ENCODE data around the gene KRTAP13-4. TPM values are rescaled to one million over a fixed set of nuclear protein-coding genes. Genes with fewer than 3 reads are reported as not detected.

The KRTAP13-4 gene
- total RNA-seq, result not detected
- not detected for polyA plus RNA-seq
- long read RNA-seq, donor 1, result 0 reads
- long read RNA-seq, donor 2, result 0 reads

- H3K27ac ChIP-seq (ENCODE audit: low read depth in 1 of 2, low read length in 2 of 2), result no peak within 1 kb of the TSS
- no peaks in the 10 kb centered on the region for H3K9me3 ChIP-seq (ENCODE audit: control insufficient read depth, low read length)
- intact Hi-C loops (cut with DNase I), result no loop called here
- no peak for DNase-seq
- no peak for ATAC-seq (ENCODE audit: low FRiP score)
- 82 to 87% methylated on average over 9 of the region's 9 CpGs for WGBS, 2 donors
- H3K27me3 ChIP-seq (ENCODE audit: control insufficient read depth in 1 of 2, insufficient read depth in 2 of 2, low read length in 1 of 2), result no peaks in the 10 kb centered on the region
- H3K36me3 ChIP-seq (ENCODE audit: control insufficient read depth in 1 of 2, insufficient read depth in 2 of 2, low read length in 1 of 2), result no peaks in the 10 kb centered on the region
- no peak within 1 kb of the TSS for H3K4me3 ChIP-seq (ENCODE audit: low read length in 2 of 2)
- H3K4me1 ChIP-seq (ENCODE audit: control insufficient read depth in 1 of 2, insufficient read depth in 2 of 2, low read length in 2 of 2), result no peaks in the 10 kb centered on the region
Measured at GRCh38 chr21:30430170-30430655, at the start of gene KRTAP13-4. Gene KRTAP13-4 (plus strand): TSS chr21:30430220. CDS start chr21:30430276, 56 bp downstream.

DNA sequence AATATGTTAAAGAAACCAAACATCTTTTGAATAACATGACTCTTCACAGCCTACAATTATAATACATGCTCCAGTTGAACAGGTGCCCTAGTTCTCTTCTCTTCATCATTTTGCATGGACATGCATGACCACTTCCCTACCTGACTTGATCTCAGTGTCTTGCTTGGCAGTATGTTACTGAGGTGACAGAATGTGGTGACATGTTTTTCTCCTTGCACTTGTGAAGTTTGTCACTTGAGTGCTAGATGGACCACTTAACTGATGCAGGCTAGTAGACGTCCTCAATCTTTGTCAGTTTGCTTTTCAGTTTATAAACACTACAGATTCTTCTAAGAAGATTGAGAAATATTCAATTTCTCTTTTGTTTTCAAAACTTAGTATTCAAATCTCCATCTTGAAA lies 47.8 kb upstream of the KRTAP13-4 start:
- Histone ChIP-seq H3K36me3 (ENCODE audit: control insufficient read depth in 1 of 2, insufficient read depth in 2 of 2, low read length in 1 of 2) (no peaks in the 10 kb centered on the region), H3K27ac (ENCODE audit: low read depth in 1 of 2, low read length in 2 of 2) (no peak overlapping the region), H3K4me1 (ENCODE audit: control insufficient read depth in 1 of 2, insufficient read depth in 2 of 2, low read length in 2 of 2) (no peaks in the 10 kb centered on the region), H3K9me3 (ENCODE audit: control insufficient read depth, low read length) (no peaks in the 10 kb centered on the region), H3K27me3 (ENCODE audit: control insufficient read depth in 1 of 2, insufficient read depth in 2 of 2, low read length in 1 of 2) (no peaks in the 10 kb centered on the region), H3K4me3 (ENCODE audit: low read length in 2 of 2) (no peak overlapping the region)
- 57% methylated on average over 1 of the region's 1 CpG for WGBS, 2 donors
- DNase-seq (no peak), ATAC-seq (ENCODE audit: low FRiP score) (no peak)
- intact Hi-C loops (cut with DNase I), result no loop called here

DNA sequence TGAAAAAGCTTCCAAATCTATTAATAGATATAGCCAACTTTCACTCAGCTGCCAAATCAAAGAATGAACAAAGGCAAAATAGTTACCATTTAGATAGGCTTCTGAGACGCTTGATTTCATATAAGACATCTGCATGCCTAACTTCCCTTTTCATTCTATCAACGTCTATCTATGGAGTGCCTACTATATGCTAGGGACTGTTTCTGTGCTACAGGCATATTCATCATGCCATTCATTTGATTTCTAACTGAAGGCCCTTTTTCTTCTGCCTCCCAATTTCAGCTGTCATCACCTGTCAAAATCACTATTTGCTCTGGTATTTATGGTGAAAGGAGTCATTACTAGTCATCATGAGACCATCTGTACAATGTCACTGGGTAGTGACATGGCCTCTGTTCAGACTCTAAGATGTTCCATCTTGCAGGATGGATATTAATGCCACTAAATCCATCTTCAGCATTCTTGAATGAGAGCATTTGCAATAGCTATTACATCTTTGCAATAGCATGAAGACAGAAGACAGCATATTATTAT lies 38.5 kb upstream of the KRTAP13-4 start:
- intact Hi-C loops (cut with DNase I), result no loop called here
- no peak for ATAC-seq (ENCODE audit: low FRiP score)
- H3K4me1 ChIP-seq (ENCODE audit: control insufficient read depth in 1 of 2, insufficient read depth in 2 of 2, low read length in 2 of 2), result peaks cover 0 to 2% of the 10 kb centered on the region in 2 donors

GRCh38 chr21:30395731-30396130 lies 34.3 kb upstream of the KRTAP13-4 start, which contains the start of gene KRTAP13-1:
Gene KRTAP13-1 (plus strand): TSS chr21:30396031. CDS start chr21:30396087, 56 bp downstream.
- H3K27ac ChIP-seq (ENCODE audit: low read depth in 1 of 2, low read length in 2 of 2), result no peak within 1 kb of the TSS
- no peak within 1 kb of the TSS for H3K4me3 ChIP-seq (ENCODE audit: low read length in 2 of 2)
- H3K36me3 ChIP-seq (ENCODE audit: control insufficient read depth in 1 of 2, insufficient read depth in 2 of 2, low read length in 1 of 2), result no peaks in the 10 kb centered on the region
- H3K27me3 ChIP-seq (ENCODE audit: control insufficient read depth in 1 of 2, insufficient read depth in 2 of 2, low read length in 1 of 2), result no peaks in the 10 kb centered on the region
- H3K9me3 ChIP-seq (ENCODE audit: control insufficient read depth, low read length), result peaks cover under 1% of the 10 kb centered on the region
- ATAC-seq (ENCODE audit: low FRiP score) (no peak), DNase-seq (no peak)
- intact Hi-C loops (cut with DNase I), result no loop called here
- H3K4me1 ChIP-seq (ENCODE audit: control insufficient read depth in 1 of 2, insufficient read depth in 2 of 2, low read length in 2 of 2), result no peaks in the 10 kb centered on the region
- 67 to 75% methylated on average over 4 of the region's 4 CpGs for WGBS, 2 donors

More for the DNA sequence above, 38.5 kb upstream of the KRTAP13-4 start:
- Histone ChIP-seq H3K36me3 (ENCODE audit: control insufficient read depth in 1 of 2, insufficient read depth in 2 of 2, low read length in 1 of 2) (no peaks in the 10 kb centered on the region), H3K27me3 (ENCODE audit: control insufficient read depth in 1 of 2, insufficient read depth in 2 of 2, low read length in 1 of 2) (no peaks in the 10 kb centered on the region), H3K27ac (ENCODE audit: low read depth in 1 of 2, low read length in 2 of 2) (no peak overlapping the region), H3K9me3 (ENCODE audit: control insufficient read depth, low read length) (peaks cover 3% of the 10 kb centered on the region), H3K4me3 (ENCODE audit: low read length in 2 of 2) (no peak overlapping the region)
- DNase-seq, result no peak
- 12 to 16% methylated on average over 2 of the region's 2 CpGs for WGBS, 2 donors

DNA sequence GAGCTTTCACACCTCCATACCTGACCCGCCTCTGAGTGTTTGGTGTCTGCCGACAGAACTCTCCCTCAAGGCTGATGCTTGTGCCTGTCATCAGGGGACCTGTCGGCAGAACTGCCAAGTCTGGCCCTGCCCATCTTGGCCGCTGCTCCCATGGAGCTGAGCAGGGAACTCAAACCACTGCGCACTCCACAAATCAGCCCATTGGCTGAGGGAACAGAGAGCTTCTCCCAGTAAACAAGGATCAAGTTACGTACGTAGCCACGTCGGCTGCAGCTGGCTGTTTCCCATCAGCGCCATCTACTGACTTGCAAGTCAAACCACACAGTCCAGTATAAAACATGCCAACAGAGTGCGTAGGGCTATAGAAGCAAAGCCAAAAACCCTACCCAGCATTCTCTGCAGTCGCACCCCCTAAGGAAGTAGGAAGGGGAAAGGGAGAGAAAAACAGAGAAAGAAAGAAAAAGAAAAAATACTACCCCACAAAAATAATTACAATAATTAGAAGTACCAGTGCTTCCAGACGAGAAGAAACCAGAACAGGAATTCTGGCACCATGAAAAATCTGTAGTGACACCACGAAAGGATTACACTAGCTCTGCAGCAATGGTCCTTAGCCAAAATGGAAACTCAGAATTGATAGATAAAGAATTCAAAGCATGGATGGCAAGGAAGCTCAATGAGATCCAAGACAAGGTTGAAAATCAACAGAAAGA lies 21.1 kb upstream of the KRTAP13-4 start:
- H3K27me3 ChIP-seq (ENCODE audit: control insufficient read depth in 1 of 2, insufficient read depth in 2 of 2, low read length in 1 of 2), result no peaks in the 10 kb centered on the region
- intact Hi-C loops (cut with DNase I), result no loop called here
- whole genome bisulfite sequencing, 2 donors, result 26 to 28% methylated on average over 14 of the region's 14 CpGs
- no peak overlapping the region for H3K27ac ChIP-seq (ENCODE audit: low read depth in 1 of 2, low read length in 2 of 2)
- no peaks in the 10 kb centered on the region for H3K4me1 ChIP-seq (ENCODE audit: control insufficient read depth in 1 of 2, insufficient read depth in 2 of 2, low read length in 2 of 2)
- peaks cover 3% of the 10 kb centered on the region for H3K9me3 ChIP-seq (ENCODE audit: control insufficient read depth, low read length)
- no peaks in the 10 kb centered on the region for H3K36me3 ChIP-seq (ENCODE audit: control insufficient read depth in 1 of 2, insufficient read depth in 2 of 2, low read length in 1 of 2)
- H3K4me3 ChIP-seq (ENCODE audit: low read length in 2 of 2), result no peak overlapping the region
- DNase-seq (no peak), ATAC-seq (ENCODE audit: low FRiP score) (no peak)

- 93% methylated on average over 5 of the region's 5 CpGs for WGBS, 2 donors
- no peaks in the 10 kb centered on the region for H3K9me3 ChIP-seq (ENCODE audit: control insufficient read depth, low read length)
- ATAC-seq (ENCODE audit: low FRiP score), result no peak
- H3K4me3 ChIP-seq (ENCODE audit: low read length in 2 of 2), result no peak overlapping the region
- no peak for DNase-seq
- H3K4me1 ChIP-seq (ENCODE audit: control insufficient read depth in 1 of 2, insufficient read depth in 2 of 2, low read length in 2 of 2), result no peaks in the 10 kb centered on the region
- H3K27ac ChIP-seq (ENCODE audit: low read depth in 1 of 2, low read length in 2 of 2), result no peak overlapping the region
- no peaks in the 10 kb centered on the region for H3K36me3 ChIP-seq (ENCODE audit: control insufficient read depth in 1 of 2, insufficient read depth in 2 of 2, low read length in 1 of 2)
- intact Hi-C loops (cut with DNase I), result no loop called here
- H3K27me3 ChIP-seq (ENCODE audit: control insufficient read depth in 1 of 2, insufficient read depth in 2 of 2, low read length in 1 of 2), result no peaks in the 10 kb centered on the region
Measured at GRCh38 chr21:30415993-30416392, 14.0 kb upstream of the KRTAP13-4 start.

DNA sequence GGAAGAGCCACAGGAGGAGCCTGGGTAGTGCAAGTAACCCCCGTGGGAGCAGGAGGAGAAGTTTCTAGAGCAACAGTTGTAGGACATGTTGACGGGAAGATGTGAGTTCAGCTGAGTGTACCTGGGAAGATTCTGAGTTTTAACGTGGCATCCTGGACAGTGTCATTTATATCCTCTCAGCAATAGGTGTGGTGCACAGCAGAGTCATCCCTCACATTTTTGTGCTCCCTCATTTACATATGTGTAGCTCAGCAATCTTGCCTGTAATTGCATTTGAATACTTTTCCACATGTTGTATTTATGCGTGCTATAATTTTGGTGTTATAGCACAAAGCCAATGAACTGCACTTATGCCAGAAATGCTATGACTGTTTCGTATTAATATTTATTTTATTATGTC lies 4.2 kb upstream of the KRTAP13-4 start, which contains the start of gene KRTAP13-3:
Gene KRTAP13-3 (minus strand): TSS at position 101 of the 400 bp plus-strand sequence. CDS start 14 bp downstream, at position 87.
- 80 to 81% methylated on average over 5 of the region's 5 CpGs for WGBS, 2 donors
- no peak within 1 kb of the TSS for H3K27ac ChIP-seq (ENCODE audit: low read depth in 1 of 2, low read length in 2 of 2)
- no peak for ATAC-seq (ENCODE audit: low FRiP score)
- H3K27me3 ChIP-seq (ENCODE audit: control insufficient read depth in 1 of 2, insufficient read depth in 2 of 2, low read length in 1 of 2), result no peaks in the 10 kb centered on the region
- H3K4me3 ChIP-seq (ENCODE audit: low read length in 2 of 2), result no peak within 1 kb of the TSS
- no peak for DNase-seq
- H3K36me3 ChIP-seq (ENCODE audit: control insufficient read depth in 1 of 2, insufficient read depth in 2 of 2, low read length in 1 of 2), result no peaks in the 10 kb centered on the region
- intact Hi-C loops (cut with DNase I), result no loop called here
- no peaks in the 10 kb centered on the region for H3K4me1 ChIP-seq (ENCODE audit: control insufficient read depth in 1 of 2, insufficient read depth in 2 of 2, low read length in 2 of 2)
- no peaks in the 10 kb centered on the region for H3K9me3 ChIP-seq (ENCODE audit: control insufficient read depth, low read length)

DNA sequence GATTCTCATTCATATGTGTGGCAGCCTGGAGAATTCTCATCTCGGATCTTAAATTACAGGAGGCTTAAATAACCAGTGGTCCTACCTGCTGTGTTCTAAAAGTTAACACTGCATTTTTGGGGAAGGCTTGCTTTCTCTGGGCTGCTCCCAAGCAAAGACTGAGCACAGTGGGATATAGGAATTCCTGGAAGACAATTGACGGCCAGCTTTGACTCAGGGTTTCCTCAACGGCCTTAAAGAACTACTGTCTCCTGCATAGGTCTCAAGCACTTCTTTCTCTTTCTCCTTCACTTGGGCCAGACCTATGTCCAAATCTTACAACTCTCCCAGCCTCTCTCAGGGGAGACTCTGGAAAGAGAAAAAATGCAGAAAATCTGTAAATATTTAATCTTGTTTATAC lies 3.3 kb upstream of the KRTAP13-4 start:
- Histone ChIP-seq H3K4me1 (ENCODE audit: control insufficient read depth in 1 of 2, insufficient read depth in 2 of 2, low read length in 2 of 2) (no peaks in the 10 kb centered on the region), H3K27me3 (ENCODE audit: control insufficient read depth in 1 of 2, insufficient read depth in 2 of 2, low read length in 1 of 2) (no peaks in the 10 kb centered on the region), H3K36me3 (ENCODE audit: control insufficient read depth in 1 of 2, insufficient read depth in 2 of 2, low read length in 1 of 2) (no peaks in the 10 kb centered on the region), H3K9me3 (ENCODE audit: control insufficient read depth, low read length) (no peaks in the 10 kb centered on the region), H3K27ac (ENCODE audit: low read depth in 1 of 2, low read length in 2 of 2) (no peak overlapping the region), H3K4me3 (ENCODE audit: low read length in 2 of 2) (no peak overlapping the region)
- DNase-seq (no peak), ATAC-seq (ENCODE audit: low FRiP score) (no peak)
- WGBS, 2 donors, result 58 to 64% methylated on average over 3 of the region's 3 CpGs
- intact Hi-C loops (cut with DNase I), result no loop called here
